Ectodermal cell (in vitro differentiated cells): ENCODE results near the gene ITPR2.
"Not testable (repeated sequence)": the region's sequence is repeated elsewhere in the genome, so short reads cannot be mapped to it uniquely, and the experiment has no call there.

ENCODE experiments used
- H3K27ac ChIP-seq: 2 replicates; pipeline ENCODE4 v1.7.0; 2013; ENCODE audit warnings: mild to moderate bottlenecking, low read depth, low read length; ENCODE audit not compliant: insufficient read depth, poor library complexity, severe bottlenecking
- H3K27me3 ChIP-seq: 2 replicates; pipeline ENCODE4 v1.7.0; 2013; ENCODE audit warnings: mild to moderate bottlenecking, low read length; ENCODE audit not compliant: insufficient read depth, control insufficient read depth, poor library complexity, severe bottlenecking
- H3K36me3 ChIP-seq: one replicate; pipeline ENCODE4 v1.7.0; 2013; ENCODE audit warnings: low read length; ENCODE audit not compliant: control insufficient read depth, insufficient read depth
- H3K4me1 ChIP-seq: one replicate; pipeline ENCODE4 v1.7.0; 2013; ENCODE audit warnings: low read length; ENCODE audit not compliant: control insufficient read depth, insufficient read depth
- H3K4me3 ChIP-seq: 2 replicates; pipeline ENCODE4 v1.7.0; 2013; ENCODE audit warnings: low read depth, low read length, control low read depth; ENCODE audit not compliant: insufficient read depth
- H3K9me3 ChIP-seq: 2 replicates; pipeline ENCODE4 v1.7.0; 2013; ENCODE audit warnings: mild to moderate bottlenecking, low read length, moderate library complexity; ENCODE audit not compliant: control insufficient read depth
- WGBS, 2 experiments: methylation state at CpG; one replicate each; pipeline ENCODE4 v1.1.7; 2013; ENCODE audit warnings: missing lambda C conversion rate in 2 of 2; 5-methylcytosine and 5-hydroxymethylcytosine counted together

Gene ITPR2

GRCh38 chr12:26651566-26652188, 181.3 kb downstream of the ITPR2 start:
- no peaks in the 10 kb centered on the region for H3K27me3 ChIP-seq
- no peaks in the 10 kb centered on the region for H3K9me3 ChIP-seq
- H3K36me3 ChIP-seq, result no peaks in the 10 kb centered on the region
- H3K4me3 ChIP-seq, result no peak overlapping the region
- H3K27ac ChIP-seq, result no peak overlapping the region
- H3K4me1 ChIP-seq, result no peaks in the 10 kb centered on the region
- 43 to 51% methylated on average over 6 to 7 of the region's 7 CpGs for WGBS, 2 experiments

- H3K27ac ChIP-seq, result no peak overlapping the region
- H3K36me3 ChIP-seq, result no peaks in the 10 kb centered on the region
- no peaks in the 10 kb centered on the region for H3K9me3 ChIP-seq
- H3K4me3 ChIP-seq, result no peak overlapping the region
- no peaks in the 10 kb centered on the region for H3K4me1 ChIP-seq
- no peaks in the 10 kb centered on the region for H3K27me3 ChIP-seq
Measured at GRCh38 chr12:26651036-26651435, 182.0 kb downstream of the ITPR2 start.

DNA sequence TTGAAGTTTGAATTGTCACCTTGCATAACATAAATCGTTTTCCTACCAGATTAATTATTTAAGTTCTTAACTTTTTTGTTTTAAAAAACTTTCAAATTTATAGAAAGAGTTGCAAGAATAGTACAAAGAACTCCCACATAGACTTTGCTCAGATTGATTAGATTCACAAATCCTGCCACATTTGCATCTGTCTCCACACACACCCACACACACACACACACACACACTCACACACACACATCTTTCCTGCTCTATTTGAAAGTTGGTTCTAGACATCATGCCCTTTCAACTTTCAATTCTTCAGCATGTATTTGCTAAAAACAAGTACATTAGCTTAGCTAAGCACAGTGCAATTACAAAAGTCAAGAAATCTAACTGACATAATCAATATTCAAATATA, 184.0 kb downstream of the ITPR2 start:
- Histone ChIP-seq H3K27me3 (no peaks in the 10 kb centered on the region), H3K36me3 (no peaks in the 10 kb centered on the region), H3K4me1 (no peaks in the 10 kb centered on the region), H3K9me3 (no peaks in the 10 kb centered on the region), H3K27ac (no peak overlapping the region), H3K4me3 (no peak overlapping the region)
- 100% methylated on average over 1 of the region's 1 CpG; no CpG with 5 or more reads in 1 of the 2 experiments for WGBS, 2 experiments

- H3K36me3 ChIP-seq, result no peaks in the 10 kb centered on the region
- H3K9me3 ChIP-seq, result no peaks in the 10 kb centered on the region
- no peak overlapping the region for H3K4me3 ChIP-seq
- H3K27ac ChIP-seq, result no peak overlapping the region
- H3K27me3 ChIP-seq, result no peaks in the 10 kb centered on the region
- WGBS, 2 experiments, result 40 to 41% methylated on average over 1 of the region's 1 CpG
- H3K4me1 ChIP-seq, result peaks cover 1% of the 10 kb centered on the region
Measured at GRCh38 chr12:26648584-26648983, 184.4 kb downstream of the ITPR2 start.

DNA sequence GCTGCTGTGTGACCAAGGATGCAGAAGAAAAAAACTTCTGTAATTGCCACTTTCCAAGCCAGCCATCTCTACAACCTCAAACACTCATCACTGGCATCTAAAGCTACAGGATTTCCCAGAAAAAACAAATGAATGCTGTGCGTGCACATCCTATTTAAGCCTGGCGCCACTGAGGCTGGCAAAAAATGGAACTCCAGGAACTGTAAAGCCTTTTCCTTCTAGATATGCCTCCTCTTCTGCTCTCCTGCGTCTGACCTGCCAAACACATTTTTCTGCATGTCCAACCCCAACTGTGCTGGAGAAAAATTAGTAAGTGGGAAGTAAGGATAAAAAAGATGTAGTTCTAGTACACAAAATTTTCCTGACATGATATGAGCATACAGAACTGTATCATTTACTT, 184.9 kb downstream of the ITPR2 start:
- no peak overlapping the region for H3K4me3 ChIP-seq
- 84 to 94% methylated on average over 2 to 3 of the region's 3 CpGs for WGBS, 2 experiments
- no peaks in the 10 kb centered on the region for H3K27me3 ChIP-seq
- no peaks in the 10 kb centered on the region for H3K36me3 ChIP-seq
- no peak overlapping the region for H3K27ac ChIP-seq
- no peaks in the 10 kb centered on the region for H3K9me3 ChIP-seq
- H3K4me1 ChIP-seq, result peaks cover 4% of the 10 kb centered on the region

GRCh38 chr12:26647088-26647487, 185.9 kb downstream of the ITPR2 start:
- no peaks in the 10 kb centered on the region for H3K27me3 ChIP-seq
- peaks cover 4% of the 10 kb centered on the region for H3K4me1 ChIP-seq
- H3K9me3 ChIP-seq, result no peaks in the 10 kb centered on the region
- no peak overlapping the region for H3K4me3 ChIP-seq
- no peaks in the 10 kb centered on the region for H3K36me3 ChIP-seq
- 95% methylated on average over 3 of the region's 3 CpGs for WGBS, 2 experiments
- H3K27ac ChIP-seq, result no peak overlapping the region

DNA sequence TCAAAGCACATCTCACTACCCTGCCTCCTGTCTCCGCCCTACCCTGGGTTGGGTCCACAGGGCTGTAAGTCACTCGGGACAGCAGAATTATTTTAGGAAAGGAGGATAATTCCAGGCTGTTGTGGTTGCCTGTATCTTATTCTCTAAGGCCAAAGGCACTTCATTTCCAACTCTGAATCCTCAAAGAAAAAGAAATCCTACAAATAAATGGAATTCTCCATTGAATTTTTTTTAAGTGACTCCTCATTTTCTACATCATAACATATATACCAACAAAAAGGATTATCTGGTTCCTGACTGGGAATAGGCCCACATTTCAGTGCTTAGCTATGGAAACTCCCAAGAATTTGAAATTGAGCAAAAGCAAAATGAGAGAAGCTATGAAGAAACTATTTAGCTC, 186.4 kb downstream of the ITPR2 start:
- Histone ChIP-seq H3K4me1 (peaks cover 4% of the 10 kb centered on the region), H3K36me3 (no peaks in the 10 kb centered on the region), H3K9me3 (no peaks in the 10 kb centered on the region), H3K4me3 (no peak overlapping the region), H3K27me3 (no peaks in the 10 kb centered on the region), H3K27ac (no peak overlapping the region)
- 89 to 100% methylated on average over 2 of the region's 2 CpGs for WGBS, 2 experiments

- not testable (repeated sequence) for H3K36me3 ChIP-seq, H3K4me1 ChIP-seq, H3K4me3 ChIP-seq, H3K9me3 ChIP-seq, H3K27ac ChIP-seq, H3K27me3 ChIP-seq
- 93 to 97% methylated on average over 3 of the region's 3 CpGs for WGBS, 2 experiments
Measured at GRCh38 chr12:26644376-26644775, 188.6 kb downstream of the ITPR2 start.

GRCh38 chr12:26643532-26644315, 189.3 kb downstream of the ITPR2 start:
- Histone ChIP-seq H3K4me3 (no peak overlapping the region), H3K27ac (no peak overlapping the region), H3K27me3 (no peaks in the 10 kb centered on the region), H3K36me3 (no peaks in the 10 kb centered on the region), H3K9me3 (no peaks in the 10 kb centered on the region), H3K4me1 (peaks cover 4% of the 10 kb centered on the region)
- 39 to 52% methylated on average over 4 of the region's 4 CpGs for WGBS, 2 experiments

GRCh38 chr12:26642361-26642760, 190.6 kb downstream of the ITPR2 start:
- no peaks in the 10 kb centered on the region for H3K9me3 ChIP-seq
- no peak overlapping the region for H3K4me3 ChIP-seq
- peaks cover 4% of the 10 kb centered on the region for H3K4me1 ChIP-seq
- 86 to 94% methylated on average over 2 of the region's 2 CpGs for WGBS, 2 experiments
- no peak overlapping the region for H3K27ac ChIP-seq
- no peaks in the 10 kb centered on the region for H3K27me3 ChIP-seq
- no peaks in the 10 kb centered on the region for H3K36me3 ChIP-seq
